ENCODE data around the gene GMDS. TPM values are rescaled to one million over a fixed set of nuclear protein-coding genes. Genes with fewer than 3 reads are reported as not detected.

GMDS gene
- total and polyA plus RNA-seq, 4 donors: 7.3 to 28.3 (median 16.1) TPM

- Histone ChIP-seq H3K27me3 (ENCODE audit: control insufficient read depth in 3 of 3, insufficient read depth in 3 of 3, low read length in 2 of 3) (peaks cover 0 to 2% (median under 1%) of the 10 kb centered on the region in 3 donors), H3K9ac (ENCODE audit: insufficient read depth in 1 of 2, low read length in 2 of 2) (no peak overlapping the region), H3K4me3 (no peak overlapping the region), H3K27ac (ENCODE audit: low read depth in 1 of 2, low read length in 1 of 2) (no peak overlapping the region), H3K4me1 (ENCODE audit: control insufficient read depth in 5 of 5, insufficient read depth in 5 of 5, low read length in 5 of 5) (peaks cover 0 to 6% (median 0%) of the 10 kb centered on the region in 5 donors), H3K36me3 (ENCODE audit: control insufficient read depth in 4 of 4, insufficient read depth in 4 of 4, low read length in 4 of 4) (no peaks in the 10 kb centered on the region), H3K9me3 (ENCODE audit: control insufficient read depth in 4 of 4, insufficient read depth in 3 of 4, low read length in 3 of 4) (no peaks in the 10 kb centered on the region)
- no peak for TF ChIP-seq CTCF (IDR thresholded peaks at IDR 0.05; ENCODE audit: control extremely low read depth, extremely low read depth)
- 79% methylated on average over 11 of the region's 11 CpGs for WGBS, 2 donors
- no peak for DNase-seq
- ATAC-seq (ENCODE audit: insufficient read depth, low FRiP score): no peak
Measured at GRCh38 chr6:1698527-1698926, 546.9 kb downstream of the GMDS start.

GRCh38 chr6:1697688-1698351, 547.6 kb downstream of the GMDS start:
- ATAC-seq (ENCODE audit: insufficient read depth, low FRiP score) (no peak), DNase-seq (no peak)
- Histone ChIP-seq H3K4me3 (no peak overlapping the region), H3K9me3 (ENCODE audit: control insufficient read depth in 4 of 4, insufficient read depth in 3 of 4, low read length in 3 of 4) (peaks cover 0 to 2% (median 0%) of the 10 kb centered on the region in 4 donors), H3K36me3 (ENCODE audit: control insufficient read depth in 4 of 4, insufficient read depth in 4 of 4, low read length in 4 of 4) (no peaks in the 10 kb centered on the region), H3K27me3 (ENCODE audit: control insufficient read depth in 3 of 3, insufficient read depth in 3 of 3, low read length in 2 of 3) (peaks cover 0 to 2% (median 0%) of the 10 kb centered on the region in 3 donors), H3K27ac (ENCODE audit: low read depth in 1 of 2, low read length in 1 of 2) (no peak overlapping the region), H3K4me1 (ENCODE audit: control insufficient read depth in 5 of 5, insufficient read depth in 5 of 5, low read length in 5 of 5) (peaks cover 0 to 6% (median 0%) of the 10 kb centered on the region in 5 donors), H3K9ac (ENCODE audit: insufficient read depth in 1 of 2, low read length in 2 of 2) (no peak overlapping the region)
- WGBS, 2 donors: 88 to 95% methylated on average over 10 of the region's 10 CpGs
- TF ChIP-seq CTCF (IDR thresholded peaks at IDR 0.05; ENCODE audit: control extremely low read depth, extremely low read depth): no peak

GRCh38 chr6:1696463-1696850, 548.9 kb downstream of the GMDS start:
- DNase-seq (no peak), ATAC-seq (ENCODE audit: insufficient read depth, low FRiP score) (no peak)
- Histone ChIP-seq H3K36me3 (ENCODE audit: control insufficient read depth in 4 of 4, insufficient read depth in 4 of 4, low read length in 4 of 4) (no peaks in the 10 kb centered on the region), H3K27ac (ENCODE audit: low read depth in 1 of 2, low read length in 1 of 2) (no peak overlapping the region), H3K27me3 (ENCODE audit: control insufficient read depth in 3 of 3, insufficient read depth in 3 of 3, low read length in 2 of 3) (no peaks in the 10 kb centered on the region), H3K4me3 (no peak overlapping the region), H3K9ac (ENCODE audit: insufficient read depth in 1 of 2, low read length in 2 of 2) (no peak overlapping the region), H3K9me3 (ENCODE audit: control insufficient read depth in 4 of 4, insufficient read depth in 3 of 4, low read length in 3 of 4) (peaks cover 0 to 2% (median 0%) of the 10 kb centered on the region in 4 donors), H3K4me1 (ENCODE audit: control insufficient read depth in 5 of 5, insufficient read depth in 5 of 5, low read length in 5 of 5) (peaks cover 0 to 6% (median 0%) of the 10 kb centered on the region in 5 donors)
- 90 to 96% methylated on average over 6 of the region's 6 CpGs for WGBS, 2 donors
- TF ChIP-seq CTCF (IDR thresholded peaks at IDR 0.05; ENCODE audit: control extremely low read depth, extremely low read depth): no peak

Data from lung (tissue), 12 donors.